K562 (cell line): ENCODE measurements around the gene SOHLH2. TPM values are rescaled to one million over a fixed set of nuclear protein-coding genes. Genes with fewer than 3 reads are reported as not detected.

Experiments used
- ATAC-seq: fragments of 200-7000 bp; cut with Tn5 transposase; 3 replicates; pipeline ENCODE4 v1.9.1; 2020; ENCODE audit warnings: moderate library complexity
- BruUV-seq: library from RNA; stranded (reverse); fragments of 400-500 nt; replicated peaks from 2 replicates; lab custom pipeline; 2021; lab: Mats Ljungman, UMichigan
- CTCF ChIA-PET: fragments of 300-600 bp; formaldehyde crosslinking; extraction: SDS; loops from one replicate; lab custom pipeline; 2021; ENCODE audit warnings: low intra/inter-chr PET ratio; lab: Yijun Ruan, JAX
- POLR2A ChIA-PET: fragments of 300-600, 350-650 bp; sonication (Branson Sonifier 250); formaldehyde crosslinking; extraction: SDS; loops from one replicate; lab custom pipeline; 2021; ENCODE audit warnings: antibody characterized with exemption, inconsistent platforms; lab: Yijun Ruan, JAX
- DNase-seq, 4 experiments: peaks; one replicate each; pipeline versions ENCODE4 v3.0.0 to v3.0.0-alpha.2; 2011 to 2018; ENCODE audit warnings: low spot score in 3 of 4, mixed read lengths in 3 of 4; ENCODE audit errors: extremely low read depth in 1 of 4
- FAIRE-seq: peaks from 2 replicates; lab custom pipeline; 2011; peaks lifted over from hg19 to GRCh38; lab: Jason Lieb, UNC
- H2AFZ ChIP-seq: 2 replicates; pipeline ENCODE4 v1.6.0; 2011; ENCODE audit warnings: low read depth, low read length, control low read depth, inconsistent platforms
- H3K27ac ChIP-seq: fragments of 200-600 bp; 3 replicates; pipeline ENCODE4 v1.8.0; 2011; ENCODE audit warnings: low read depth, mild to moderate bottlenecking, control low read depth, inconsistent platforms, low read length, moderate library complexity, mixed read lengths; ENCODE audit errors: extremely low read depth
- H3K27me3 ChIP-seq, 2 experiments: fragments of 300-600 bp in 1 of 2; 2 replicates in 1 of 2; 3 replicates in 1 of 2; pipeline versions ENCODE4 v1.6.0 to v1.8.0; 2011; ENCODE audit warnings: inconsistent platforms in 2 of 2, low read length in 2 of 2, mild to moderate bottlenecking in 1 of 2, mixed read lengths in 1 of 2, moderate library complexity in 1 of 2; ENCODE audit not compliant: control insufficient read depth in 2 of 2, insufficient read depth in 2 of 2
- H3K36me3 ChIP-seq: fragments of 300-600 bp; 3 replicates; pipeline ENCODE4 v1.8.0; 2011; ENCODE audit warnings: mild to moderate bottlenecking, low read length, inconsistent platforms; ENCODE audit not compliant: control insufficient read depth, insufficient read depth
- H3K4me1 ChIP-seq, 2 experiments: fragments of 200-600 bp in 1 of 2; replicated peaks in 1 of 2; 2 replicates in 1 of 2; 3 replicates in 1 of 2; pipeline versions ENCODE4 v1.5.1 to v1.8.0; 2011; ENCODE audit warnings: inconsistent platforms in 2 of 2, low read length in 2 of 2, mild to moderate bottlenecking in 1 of 2, mixed read lengths in 1 of 2, moderate library complexity in 1 of 2; ENCODE audit not compliant: control insufficient read depth in 2 of 2, insufficient read depth in 2 of 2
- H3K4me2 ChIP-seq: 2 replicates; pipeline ENCODE4 v1.6.1; 2011; ENCODE audit warnings: low read length, control low read depth, inconsistent platforms, mixed read lengths; ENCODE audit not compliant: insufficient read depth
- H3K4me3 ChIP-seq: fragments of 200-600 bp; sonication (generic), shearing (Covaris generic); 2 replicates; pipeline ENCODE4 v1.5.1; 2016; ENCODE audit warnings: control low read depth, inconsistent platforms
- H3K79me2 ChIP-seq: fragments of 200-600 bp; 3 replicates; pipeline ENCODE4 v1.8.0; 2011; ENCODE audit warnings: low read length, inconsistent platforms; ENCODE audit not compliant: control insufficient read depth, insufficient read depth
- H3K9ac ChIP-seq, 2 experiments: 2 replicates each; pipeline versions ENCODE4 v1.6.0 to v1.6.1; 2011; ENCODE audit warnings: low read depth in 2 of 2, low read length in 2 of 2, control low read depth in 1 of 2, inconsistent platforms in 1 of 2, mild to moderate bottlenecking in 1 of 2, mixed read lengths in 1 of 2; ENCODE audit not compliant: insufficient read depth in 1 of 2
- H3K9me1 ChIP-seq: one replicate; pipeline ENCODE4 v1.6.0; 2011; ENCODE audit warnings: inconsistent platforms, mild to moderate bottlenecking, low read length, moderate library complexity; ENCODE audit not compliant: control insufficient read depth, insufficient read depth
- H3K9me3 ChIP-seq: replicated peaks from 2 replicates; pipeline ENCODE4 v1.5.1; 2011; ENCODE audit warnings: low read depth, low read length, inconsistent platforms; ENCODE audit not compliant: control insufficient read depth, insufficient read depth
- H4K20me1 ChIP-seq: replicated peaks from 2 replicates; pipeline ENCODE4 v1.6.1; 2011; ENCODE audit warnings: low read length, inconsistent platforms, mixed read lengths; ENCODE audit not compliant: control insufficient read depth, insufficient read depth
- ATF6 ChIP-seq: sonication (generic); formaldehyde crosslinking; IDR thresholded peaks from 2 replicates; pipeline ENCODE4 v1.4.0; 2020; ENCODE audit warnings: mild to moderate bottlenecking, missing genetic modification reagents
- COPS2 ChIP-seq: fragments of 450-650 bp; conservative IDR thresholded peaks from 2 replicates; pipeline ENCODE4 v1.6.1; 2016; ENCODE audit warnings: mild to moderate bottlenecking, moderate library complexity
- GABPB1 ChIP-seq: sonication (generic); formaldehyde crosslinking; IDR thresholded peaks from 2 replicates; pipeline ENCODE4 v1.8.0; 2022; ENCODE audit warnings: mild to moderate bottlenecking, missing genetic modification reagents
- HDAC8 ChIP-seq: fragments of 450-650 bp; IDR thresholded peaks from 2 replicates; pipeline ENCODE4 v1.6.1; 2016; ENCODE audit warnings: mild to moderate bottlenecking, missing genetic modification characterization, moderate library complexity, missing compliant biosample characterization
- MXD1 ChIP-seq: fragments of 250-450 bp; sonication (Bioruptor Pico); IDR thresholded peaks from 2 replicates; pipeline ENCODE4 v1.8.0; 2021; ENCODE audit warnings: borderline replicate concordance, mild to moderate bottlenecking, moderate library complexity; ENCODE audit not compliant: poor library complexity, severe bottlenecking
- NR2C2 ChIP-seq, 2 experiments: fragments of 200-800 bp in 1 of 2; sonication (Bioruptor generic) in 1 of 2; sonication (generic) in 1 of 2; formaldehyde crosslinking in 1 of 2; IDR thresholded peaks; 2 replicates each; pipeline versions ENCODE4 v1.6.1 to v1.8.0; 2016 to 2022; ENCODE audit warnings: mild to moderate bottlenecking in 1 of 2, missing compliant biosample characterization in 1 of 2, missing genetic modification characterization in 1 of 2, missing genetic modification reagents in 1 of 2
- POLR2G ChIP-seq: fragments of 200-400 bp; formaldehyde crosslinking; IDR thresholded peaks from 2 replicates; pipeline ENCODE4 v1.6.1; 2017; ENCODE audit warnings: low read depth, mild to moderate bottlenecking, antibody characterized with exemption, low read length, moderate library complexity
- SFPQ ChIP-seq: fragments of 200-400 bp; formaldehyde crosslinking; IDR thresholded peaks from 2 replicates; pipeline ENCODE4 v1.6.1; 2017; ENCODE audit warnings: mild to moderate bottlenecking, low read depth, low read length, moderate library complexity
- TAF1 ChIP-seq: IDR thresholded peaks from 2 replicates; pipeline ENCODE4 v1.6.1; 2011; ENCODE audit warnings: mild to moderate bottlenecking, low read length, moderate library complexity; ENCODE audit not compliant: insufficient read depth, control insufficient read depth, severe bottlenecking; ENCODE audit errors: extremely low read depth
- ZC3H11A ChIP-seq: IDR thresholded peaks from 2 replicates; pipeline ENCODE4 v1.6.1; 2012; ENCODE audit warnings: low read depth, low read length, improper control_type of control experiment
- ZFP91 ChIP-seq: sonication (generic); formaldehyde crosslinking; IDR thresholded peaks from 2 replicates; pipeline ENCODE4 v1.8.0; 2022; ENCODE audit warnings: mild to moderate bottlenecking, missing genetic modification reagents
- ZNF639 ChIP-seq, 2 experiments: fragments of 200-800 bp in 1 of 2; sonication (Bioruptor generic) in 1 of 2; sonication (generic) in 1 of 2; formaldehyde crosslinking in 1 of 2; IDR thresholded peaks in 1 of 2; conservative IDR thresholded peaks in 1 of 2; 2 replicates each; pipeline versions ENCODE4 v1.5.0 to v1.6.1; 2016 to 2020; ENCODE audit warnings: missing compliant biosample characterization in 1 of 2, missing genetic modification characterization in 1 of 2, missing genetic modification reagents in 1 of 2
- ZNF644 ChIP-seq: fragments of 200-800 bp; sonication (Bioruptor generic); IDR thresholded peaks from 2 replicates; pipeline ENCODE4 v1.6.1; 2016; ENCODE audit warnings: low read depth, missing genetic modification characterization, missing compliant biosample characterization
- in situ Hi-C: fragments of 300-500 bp; cut with MboI; formaldehyde crosslinking; loops from 4 replicates; pipeline ENCODE4 v1.15.0; 2018; ENCODE audit warnings: inconsistent platforms, mixed read lengths
- intact Hi-C: fragments of 100-400 bp; cut with micrococcal nuclease; formaldehyde crosslinking; loops from 2 replicates; pipeline ENCODE4 v1.14.2; 2022
- polyA plus RNA-seq, 8 experiments: library from polyadenylated mRNA; depleted of rRNA in 4 of 8; stranded (reverse) in 5 of 8; unstranded in 3 of 8; fragments of >200 nt; fragmentation: Nextera tagmentation in 2 of 8; fragmentation: Illumina TruSeq in 1 of 8; extraction: Ambion mirVana in 2 of 8; extraction: Trizol in 1 of 8; gene quantifications; 2 replicates each; pipeline versions ENCODE4 v1.2.1 to v1.2.3, GENCODE V29; 2011 to 2014; ENCODE audit warnings: inconsistent platforms in 1 of 8, missing spikeins in 1 of 8
- total RNA-seq, 7 experiments: library from RNA; depleted of rRNA in 6 of 7; stranded (reverse); fragments of >200 nt in 6 of 7; fragmentation: Illumina TruSeq in 2 of 7; extraction: Trizol in 2 of 7; gene quantifications; 2 replicates each; pipeline versions ENCODE4 v1.2.1 to v1.2.3, GENCODE V29; 2011 to 2021; ENCODE audit warnings: low replicate concordance in 1 of 7

The SOHLH2 gene
- total and polyA plus RNA-seq, 9 of the 15 experiments (the other 6 are each of a cell fraction or from before 2014, with no cell fraction given): 10.3 to 26.7 (median 17.0) TPM

- Histone ChIP-seq H3K9me1 (no peaks in the 10 kb centered on the region), H3K4me2 (no peak overlapping the region), H3K9ac (no peak overlapping the region), H3K4me1 (no peaks in the 10 kb centered on the region), H3K27me3 (no peaks in the 10 kb centered on the region), H3K27ac (no peak overlapping the region), H3K79me2 (no peaks in the 10 kb centered on the region), H3K36me3 (peaks cover 7% of the 10 kb centered on the region; the same call in 1 of the 3 replicates), H4K20me1 (no peaks in the 10 kb centered on the region), H2AFZ (no peak overlapping the region), H3K9me3 (no peaks in the 10 kb centered on the region), H3K4me3 (no peak overlapping the region)
- BruUV-seq: no TSS peak
- in situ Hi-C loops (no loop called here), intact Hi-C loops (no loop called here)
- ChIA-PET POLR2A (no interaction called here), CTCF (no interaction called here)
- ATAC-seq (no peak), FAIRE-seq (no peak), DNase-seq (no peak)
- TF ChIP-seq ZFP91 (CRISPR knock-in tag) (no peak), SFPQ (no peak), NR2C2 (CRISPR knock-in tag; IDR thresholded peaks at IDR 0.05) (no peak), NR2C2 (tag; IDR thresholded peaks at IDR 0.05) (no peak), MXD1 (CRISPR knock-in tag) (no peak), ZC3H11A (no peak), COPS2 (no peak), ZNF644 (tag) (no peak), POLR2G (no peak), TAF1 (no peak), ZNF639 (CRISPR knock-in tag; conservative IDR thresholded peaks at IDR 0.05 in 1 of 2, IDR thresholded peaks at IDR 0.05 in 1 of 2) (no peak), HDAC8 (tag) (no peak), ATF6 (CRISPR knock-in tag) (no peak), GABPB1 (CRISPR knock-in tag) (no peak)
These were observed 34.3 kb upstream of the SOHLH2 start for GRCh38 chr13:36248700-36249099.
